Epithelial cell of prostate (primary cell): ENCODE results near the gene PADI1.

ENCODE experiments used
- DNase-seq: peaks from one replicate; pipeline ENCODE4 v3.0.0-alpha.2; 2011; ENCODE audit warnings: low read depth, low spot score
- H3K27ac ChIP-seq: fragments of 450-650 bp; 2 replicates; pipeline ENCODE4 v1.5.1; 2017; ENCODE audit warnings: mild to moderate bottlenecking

PADI1 gene

GRCh38 chr1:17287130-17287776 is 82.3 kb downstream of the PADI1 start:
- peak overlapping the region; percentile 23 for H3K27ac ChIP-seq

GRCh38 chr1:17289721-17290120 is 84.8 kb downstream of the PADI1 start:
- peak; percentile 67 for DNase-seq
- H3K27ac ChIP-seq, result peak overlapping the region; percentile 79

More at GRCh38 chr1:17287130-17287776, 82.3 kb downstream of the PADI1 start:
- DNase-seq, result peak; percentile 67

- peak overlapping the region; percentile 79 for H3K27ac ChIP-seq
- DNase-seq, result no peak
Observed at GRCh38 chr1:17290553-17290952, 85.6 kb downstream of the PADI1 start.

GRCh38 chr1:17292299-17293160 is 87.6 kb downstream of the PADI1 start:
- H3K27ac ChIP-seq, result peak overlapping the region; percentile 25

GRCh38 chr1:17293681-17294425 is 88.9 kb downstream of the PADI1 start:
- no peak overlapping the region for H3K27ac ChIP-seq
- DNase-seq, result no peak

More at GRCh38 chr1:17292299-17293160, 87.6 kb downstream of the PADI1 start:
- peak; percentile 44 for DNase-seq

- DNase-seq, result no peak
- H3K27ac ChIP-seq, result no peak overlapping the region
Observed at GRCh38 chr1:17295292-17295691, 90.4 kb downstream of the PADI1 start.
